ENCODE results near the gene TCF19. TPM values are rescaled to one million over a fixed set of nuclear protein-coding genes. Genes with fewer than 3 reads are reported as not detected.

The TCF19 gene
- total RNA-seq, 1 donor from 2014 or later = 8.5 TPM

DNA sequence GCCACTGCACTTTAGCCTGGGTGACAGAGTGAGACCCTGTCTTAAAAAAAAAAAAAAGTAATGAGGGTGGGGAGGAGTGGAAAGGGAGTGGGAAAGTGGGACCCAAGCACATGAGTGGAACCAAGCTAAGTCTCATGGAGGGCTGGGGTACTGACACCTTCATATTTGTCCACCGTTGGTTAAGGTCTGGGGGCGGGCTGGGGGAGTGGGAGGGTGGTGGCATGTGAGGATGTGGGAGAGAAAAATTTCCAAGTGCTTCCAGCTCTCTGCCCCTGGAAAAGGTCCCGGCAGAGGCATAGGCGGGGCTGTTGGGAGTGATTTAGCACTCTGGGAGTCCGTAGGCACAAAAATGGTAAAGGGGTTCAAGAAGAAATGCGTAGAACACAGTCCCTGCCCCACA, 25.6 kb upstream of the TCF19 start:
- no peak overlapping the region for H3K4me3 Mint-ChIP-seq
- no peaks in the 10 kb centered on the region for H3K36me3 Mint-ChIP-seq
- TF ChIP-seq, protein P1, sequence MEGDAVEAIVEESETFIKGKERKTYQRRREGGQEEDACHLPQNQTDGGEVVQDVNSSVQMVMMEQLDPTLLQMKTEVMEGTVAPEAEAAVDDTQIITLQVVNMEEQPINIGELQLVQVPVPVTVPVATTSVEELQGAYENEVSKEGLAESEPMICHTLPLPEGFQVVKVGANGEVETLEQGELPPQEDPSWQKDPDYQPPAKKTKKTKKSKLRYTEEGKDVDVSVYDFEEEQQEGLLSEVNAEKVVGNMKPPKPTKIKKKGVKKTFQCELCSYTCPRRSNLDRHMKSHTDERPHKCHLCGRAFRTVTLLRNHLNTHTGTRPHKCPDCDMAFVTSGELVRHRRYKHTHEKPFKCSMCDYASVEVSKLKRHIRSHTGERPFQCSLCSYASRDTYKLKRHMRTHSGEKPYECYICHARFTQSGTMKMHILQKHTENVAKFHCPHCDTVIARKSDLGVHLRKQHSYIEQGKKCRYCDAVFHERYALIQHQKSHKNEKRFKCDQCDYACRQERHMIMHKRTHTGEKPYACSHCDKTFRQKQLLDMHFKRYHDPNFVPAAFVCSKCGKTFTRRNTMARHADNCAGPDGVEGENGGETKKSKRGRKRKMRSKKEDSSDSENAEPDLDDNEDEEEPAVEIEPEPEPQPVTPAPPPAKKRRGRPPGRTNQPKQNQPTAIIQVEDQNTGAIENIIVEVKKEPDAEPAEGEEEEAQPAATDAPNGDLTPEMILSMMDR (IDR thresholded peaks at IDR 0.05; ENCODE audit: unreplicated experiment) = no peak
- DNase-seq (ENCODE audit: low spot score in 2 of 2, unreplicated experiment in 2 of 2) = no peak
- H3K9me3 Mint-ChIP-seq = no peaks in the 10 kb centered on the region
- H3K27ac Mint-ChIP-seq = no peak overlapping the region
- H3K4me1 Mint-ChIP-seq = peaks cover 9% of the 10 kb centered on the region
- peaks cover 21% of the 10 kb centered on the region for H3K27me3 Mint-ChIP-seq (ENCODE audit: low read depth)

DNA sequence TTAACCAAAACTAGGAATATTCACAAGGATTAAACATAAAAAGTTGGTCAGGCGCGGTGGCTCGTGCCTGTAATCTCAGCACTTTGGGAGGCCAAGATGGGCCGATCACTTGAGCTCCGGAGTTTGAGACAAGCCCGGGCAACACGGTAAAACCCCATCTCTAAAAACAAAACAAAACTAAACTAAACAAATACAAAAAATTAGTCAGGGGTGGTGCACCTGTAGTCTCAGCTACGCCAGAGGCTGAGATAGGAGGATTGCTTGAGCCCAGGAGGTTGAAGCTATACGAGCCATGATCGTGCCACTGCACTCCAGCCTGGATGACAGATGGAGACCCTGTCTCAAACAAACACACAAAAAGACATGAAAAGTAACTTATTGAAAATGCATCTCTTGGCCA, 22.7 kb upstream of the TCF19 start:
- no peaks in the 10 kb centered on the region for H3K9me3 Mint-ChIP-seq
- peaks cover 2% of the 10 kb centered on the region for H3K27me3 Mint-ChIP-seq (ENCODE audit: low read depth)
- DNase-seq (ENCODE audit: low spot score in 2 of 2, unreplicated experiment in 2 of 2) = no peak
- no peaks in the 10 kb centered on the region for H3K36me3 Mint-ChIP-seq
- TF ChIP-seq, protein P1 (IDR thresholded peaks at IDR 0.05; ENCODE audit: unreplicated experiment) = no peak
- no peak overlapping the region for H3K27ac Mint-ChIP-seq
- peaks cover 11% of the 10 kb centered on the region for H3K4me1 Mint-ChIP-seq
- no peak overlapping the region for H3K4me3 Mint-ChIP-seq

DNA sequence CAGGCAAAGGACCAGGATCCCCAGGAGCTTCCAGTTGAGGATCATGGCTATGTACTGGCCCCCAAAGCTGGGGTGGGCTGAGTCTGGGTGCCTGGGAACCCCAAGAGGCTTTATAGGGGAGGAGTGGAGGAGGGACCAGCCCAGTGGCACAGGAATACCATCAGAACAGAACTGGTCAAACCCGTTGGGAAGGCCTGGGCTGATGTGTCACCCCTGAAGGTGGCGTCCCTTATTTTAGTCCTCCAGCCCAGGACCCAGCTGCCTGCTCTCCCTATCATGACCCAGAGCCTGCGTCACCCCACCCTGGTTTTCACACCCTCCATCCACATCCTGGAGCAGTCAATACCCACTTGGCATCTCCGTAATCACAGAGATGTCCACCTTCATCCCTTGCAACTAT, 19.4 kb upstream of the TCF19 start, which contains the start of gene PSORS1C2:
PSORS1C2 (minus strand) TSS at position 85 of the 400 bp plus-strand sequence; CDS start at position 45, 40 bp downstream.
- H3K36me3 Mint-ChIP-seq = peaks cover 8% of the 10 kb centered on the region
- H3K27ac Mint-ChIP-seq = no peak within 1 kb of the TSS
- no peak for DNase-seq (ENCODE audit: low spot score in 2 of 2, unreplicated experiment in 2 of 2)
- TF ChIP-seq, protein P1 (IDR thresholded peaks at IDR 0.05; ENCODE audit: unreplicated experiment) = no peak
- H3K27me3 Mint-ChIP-seq (ENCODE audit: low read depth) = peaks cover 2% of the 10 kb centered on the region
- no peaks in the 10 kb centered on the region for H3K9me3 Mint-ChIP-seq
- peaks cover 11% of the 10 kb centered on the region for H3K4me1 Mint-ChIP-seq
- H3K4me3 Mint-ChIP-seq = no peak within 1 kb of the TSS

DNA sequence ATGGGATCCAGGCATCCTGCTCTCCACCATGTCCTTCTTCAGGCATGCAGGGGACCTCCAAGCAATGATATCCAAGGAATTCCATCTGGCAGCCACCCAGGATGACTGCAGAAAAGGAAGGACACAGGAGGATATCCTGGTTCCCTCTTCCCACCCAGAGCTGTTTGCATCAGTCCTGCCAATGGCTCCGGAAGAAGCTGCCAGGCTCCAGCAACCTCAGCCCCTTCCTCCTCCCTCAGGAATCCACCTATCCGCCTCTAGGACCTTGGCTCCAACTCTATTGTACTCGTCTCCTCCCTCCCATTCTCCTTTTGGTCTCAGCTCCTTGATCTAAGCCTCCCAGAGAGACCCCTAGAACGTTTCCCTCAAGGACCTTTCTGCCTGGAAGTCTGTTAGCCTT, 18.8 kb upstream of the TCF19 start:
- no peaks in the 10 kb centered on the region for H3K9me3 Mint-ChIP-seq
- TF ChIP-seq, protein P1 (IDR thresholded peaks at IDR 0.05; ENCODE audit: unreplicated experiment) = no peak
- H3K36me3 Mint-ChIP-seq = peaks cover 11% of the 10 kb centered on the region
- peaks cover 11% of the 10 kb centered on the region for H3K4me1 Mint-ChIP-seq
- peaks cover 2% of the 10 kb centered on the region for H3K27me3 Mint-ChIP-seq (ENCODE audit: low read depth)
- no peak for DNase-seq (ENCODE audit: low spot score in 2 of 2, unreplicated experiment in 2 of 2)
- no peak overlapping the region for H3K4me3 Mint-ChIP-seq
- H3K27ac Mint-ChIP-seq = no peak overlapping the region

DNA sequence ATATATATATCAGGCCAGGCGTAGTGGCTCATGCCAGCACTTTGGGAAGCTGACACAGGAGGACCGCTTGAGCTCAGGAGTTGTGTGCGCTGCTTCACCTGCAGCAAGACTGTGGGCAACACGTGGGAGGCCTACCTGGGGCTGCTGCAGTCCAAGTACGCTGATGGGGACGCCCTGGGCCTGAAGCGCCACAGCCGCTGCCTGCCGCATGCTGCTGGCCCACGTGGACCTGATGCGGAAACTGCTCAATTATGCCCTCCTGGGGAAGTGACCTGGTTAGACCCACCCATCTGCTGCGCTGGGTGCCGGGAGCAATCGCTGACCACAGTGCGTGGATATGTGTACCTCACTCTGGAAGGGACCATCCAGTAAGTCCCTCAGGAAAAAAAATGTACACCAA, 17.7 kb upstream of the TCF19 start:
- no peak for DNase-seq (ENCODE audit: low spot score in 2 of 2, unreplicated experiment in 2 of 2)
- peaks cover 2% of the 10 kb centered on the region for H3K27me3 Mint-ChIP-seq (ENCODE audit: low read depth)
- H3K9me3 Mint-ChIP-seq = no peaks in the 10 kb centered on the region
- peaks cover 11% of the 10 kb centered on the region for H3K4me1 Mint-ChIP-seq
- peaks cover 14% of the 10 kb centered on the region for H3K36me3 Mint-ChIP-seq
- no peak overlapping the region for H3K4me3 Mint-ChIP-seq
- TF ChIP-seq, protein P1 (IDR thresholded peaks at IDR 0.05; ENCODE audit: unreplicated experiment) = no peak
- H3K27ac Mint-ChIP-seq = no peak overlapping the region

DNA sequence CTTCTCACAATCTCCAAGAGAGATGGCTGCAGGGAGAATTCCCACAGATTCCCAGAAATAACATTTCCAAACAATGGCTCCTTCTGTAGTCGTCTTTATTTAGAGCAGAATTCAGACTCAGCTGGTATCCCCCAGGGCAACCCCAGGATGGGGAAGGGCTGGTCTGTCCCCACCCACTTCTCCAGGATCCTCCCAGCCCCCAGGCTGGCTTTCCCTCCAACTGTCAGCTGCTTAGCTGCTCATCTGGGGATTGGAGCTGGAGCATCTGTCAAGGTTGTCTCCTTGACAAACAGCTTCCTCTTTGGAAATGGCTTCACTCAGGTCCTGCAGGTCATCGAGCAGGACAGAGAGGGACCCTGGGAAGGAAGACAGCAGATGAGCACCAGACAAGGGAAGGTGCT, 16.0 kb upstream of the TCF19 start:
- H3K9me3 Mint-ChIP-seq = no peaks in the 10 kb centered on the region
- H3K4me3 Mint-ChIP-seq = no peak overlapping the region
- H3K27ac Mint-ChIP-seq = no peak overlapping the region
- H3K4me1 Mint-ChIP-seq = peaks cover 11% of the 10 kb centered on the region
- H3K27me3 Mint-ChIP-seq (ENCODE audit: low read depth) = peaks cover 2% of the 10 kb centered on the region
- TF ChIP-seq, protein P1 (IDR thresholded peaks at IDR 0.05; ENCODE audit: unreplicated experiment) = no peak
- no peak for DNase-seq (ENCODE audit: low spot score in 2 of 2, unreplicated experiment in 2 of 2)
- peaks cover 20% of the 10 kb centered on the region for H3K36me3 Mint-ChIP-seq

All from mesothelial cell of epicardium (in vitro differentiated cells).